ENCODE measurements around the gene BMP2K. TPM values are rescaled to one million over a fixed set of nuclear protein-coding genes. Genes with fewer than 3 reads are reported as not detected.

Gene BMP2K
- polyA plus RNA-seq, 1 experiment: 36.5 TPM

DNA sequence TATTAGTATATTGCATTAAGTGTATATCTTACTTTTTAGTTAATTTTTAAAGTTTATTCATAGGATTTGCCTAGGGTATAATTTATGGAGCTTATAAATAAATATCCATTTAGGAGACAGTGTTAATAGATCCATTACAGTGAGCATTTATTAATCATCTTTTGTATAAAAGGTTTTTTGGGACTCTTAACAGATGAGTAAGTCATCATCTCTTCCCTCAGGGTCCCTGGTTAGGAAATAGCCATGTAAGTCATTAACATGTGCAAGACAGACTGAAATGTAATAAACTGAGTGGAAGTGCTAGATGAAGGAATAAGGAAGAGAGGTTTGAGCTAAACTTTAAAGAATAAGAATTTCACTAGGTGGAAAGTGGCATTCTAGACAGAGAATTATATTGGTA, 93.9 kb downstream of the BMP2K start:
- H3K27ac ChIP-seq (ENCODE audit: low read depth, low read length): no peak overlapping the region
- no peak overlapping the region for H3K4me3 ChIP-seq (ENCODE audit: low read depth, low read length)
- ChIA-PET CTCF (interaction anchor here (0.8 to 2.6 kb wide), 3 partner anchors 224 to 259 kb away, joined by 3 to 12 read pairs (median 3); no protein-coding TSS in a partner anchor), POLR2A (no interaction called here)
- no peaks in the 10 kb centered on the region for H3K27me3 ChIP-seq (ENCODE audit: control insufficient read depth, insufficient read depth, low read length)
- no peak for DNase-seq (ENCODE audit: low read depth, low spot score)
- no peaks in the 10 kb centered on the region for H3K9me3 ChIP-seq (ENCODE audit: control insufficient read depth, insufficient read depth, low read length)
- TF ChIP-seq, protein P1, sequence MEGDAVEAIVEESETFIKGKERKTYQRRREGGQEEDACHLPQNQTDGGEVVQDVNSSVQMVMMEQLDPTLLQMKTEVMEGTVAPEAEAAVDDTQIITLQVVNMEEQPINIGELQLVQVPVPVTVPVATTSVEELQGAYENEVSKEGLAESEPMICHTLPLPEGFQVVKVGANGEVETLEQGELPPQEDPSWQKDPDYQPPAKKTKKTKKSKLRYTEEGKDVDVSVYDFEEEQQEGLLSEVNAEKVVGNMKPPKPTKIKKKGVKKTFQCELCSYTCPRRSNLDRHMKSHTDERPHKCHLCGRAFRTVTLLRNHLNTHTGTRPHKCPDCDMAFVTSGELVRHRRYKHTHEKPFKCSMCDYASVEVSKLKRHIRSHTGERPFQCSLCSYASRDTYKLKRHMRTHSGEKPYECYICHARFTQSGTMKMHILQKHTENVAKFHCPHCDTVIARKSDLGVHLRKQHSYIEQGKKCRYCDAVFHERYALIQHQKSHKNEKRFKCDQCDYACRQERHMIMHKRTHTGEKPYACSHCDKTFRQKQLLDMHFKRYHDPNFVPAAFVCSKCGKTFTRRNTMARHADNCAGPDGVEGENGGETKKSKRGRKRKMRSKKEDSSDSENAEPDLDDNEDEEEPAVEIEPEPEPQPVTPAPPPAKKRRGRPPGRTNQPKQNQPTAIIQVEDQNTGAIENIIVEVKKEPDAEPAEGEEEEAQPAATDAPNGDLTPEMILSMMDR (IDR thresholded peaks at IDR 0.05; ENCODE audit: low read depth, low read length): no peak

- POLR2A ChIA-PET: no interaction called here
Observed at GRCh38 chr4:78876568-78877320, 100.6 kb downstream of the BMP2K start.

DNA sequence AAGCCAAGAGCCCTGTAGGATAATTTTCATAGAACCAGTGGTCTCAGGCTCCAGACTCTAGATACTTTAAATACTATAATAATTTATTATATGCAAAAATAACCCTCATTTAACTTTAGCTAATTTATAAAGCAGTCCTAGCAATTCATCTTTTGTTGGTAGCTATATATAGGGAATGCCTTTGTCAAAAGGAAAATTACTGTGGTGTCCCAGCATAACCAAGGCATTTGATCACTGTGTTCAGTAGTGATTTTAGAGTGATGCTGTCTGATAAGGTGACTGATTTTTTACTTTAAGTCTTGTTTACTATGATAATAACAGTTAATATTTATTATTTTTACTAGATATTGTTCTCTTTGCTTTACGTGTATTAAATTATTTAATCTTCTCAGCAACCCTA, 101.9 kb downstream of the BMP2K start:
- no peak overlapping the region for H3K4me3 ChIP-seq (ENCODE audit: low read depth, low read length)
- ChIA-PET CTCF (interaction anchor here (0.9 to 2.2 kb wide), 2 partner anchors 14 to 918 kb away, joined by 3 to 14 read pairs; no protein-coding TSS in a partner anchor), POLR2A (no interaction called here)
- TF ChIP-seq, protein P1 (IDR thresholded peaks at IDR 0.05; ENCODE audit: low read depth, low read length): no peak
- no peaks in the 10 kb centered on the region for H3K27me3 ChIP-seq (ENCODE audit: control insufficient read depth, insufficient read depth, low read length)
- no peak overlapping the region for H3K27ac ChIP-seq (ENCODE audit: low read depth, low read length)
- DNase-seq (ENCODE audit: low read depth, low spot score): no peak
- no peaks in the 10 kb centered on the region for H3K9me3 ChIP-seq (ENCODE audit: control insufficient read depth, insufficient read depth, low read length)

More at GRCh38 chr4:78876568-78877320, 100.6 kb downstream of the BMP2K start:
- H3K4me3 ChIP-seq (ENCODE audit: low read depth, low read length): no peak overlapping the region
- no peaks in the 10 kb centered on the region for H3K27me3 ChIP-seq (ENCODE audit: control insufficient read depth, insufficient read depth, low read length)
- no peak overlapping the region for H3K27ac ChIP-seq (ENCODE audit: low read depth, low read length)
- TF ChIP-seq, protein P1 (IDR thresholded peaks at IDR 0.05; ENCODE audit: low read depth, low read length): no peak
- CTCF ChIA-PET: interaction anchor here (1.0 kb wide), 1 partner anchor 232 kb away, joined by 3 read pairs; no protein-coding TSS in a partner anchor
- H3K9me3 ChIP-seq (ENCODE audit: control insufficient read depth, insufficient read depth, low read length): no peaks in the 10 kb centered on the region
- peak; percentile 2 for DNase-seq (ENCODE audit: low read depth, low spot score)

DNA sequence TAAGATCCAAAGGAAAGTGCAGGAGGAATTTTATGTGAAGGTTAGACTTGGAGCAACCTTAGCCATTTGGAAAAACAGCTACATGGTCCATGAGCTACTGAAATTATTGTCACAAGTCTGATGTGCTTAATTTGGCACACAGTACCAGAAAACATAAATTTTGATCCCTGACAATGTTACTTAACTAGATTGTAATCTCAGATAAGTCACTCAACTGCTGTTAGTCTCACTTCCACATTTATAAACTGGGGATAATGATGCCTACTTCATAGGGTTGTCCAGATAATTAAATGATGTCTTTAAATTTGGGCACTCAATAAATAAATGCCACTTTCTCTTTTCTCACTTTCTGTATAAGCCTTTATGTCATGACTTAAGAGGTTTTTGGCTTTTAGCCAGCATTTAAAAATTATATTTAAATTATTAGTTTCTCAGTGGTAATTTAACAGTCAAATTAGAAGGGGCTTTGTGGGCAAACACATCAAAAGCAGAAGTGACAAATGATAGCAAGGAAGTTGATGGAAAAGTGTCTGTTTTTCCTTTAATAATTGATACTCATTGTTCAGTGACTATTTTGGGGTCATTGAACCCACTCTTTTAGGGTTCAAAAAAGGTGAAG, 104.8 kb downstream of the BMP2K start:
- H3K4me3 ChIP-seq (ENCODE audit: low read depth, low read length): no peak overlapping the region
- DNase-seq (ENCODE audit: low read depth, low spot score): no peak
- POLR2A ChIA-PET: no interaction called here
- no peak overlapping the region for H3K27ac ChIP-seq (ENCODE audit: low read depth, low read length)
- H3K27me3 ChIP-seq (ENCODE audit: control insufficient read depth, insufficient read depth, low read length): no peaks in the 10 kb centered on the region
- TF ChIP-seq, protein P1 (IDR thresholded peaks at IDR 0.05; ENCODE audit: low read depth, low read length): no peak
- CTCF ChIA-PET: no interaction called here
- H3K9me3 ChIP-seq (ENCODE audit: control insufficient read depth, insufficient read depth, low read length): no peaks in the 10 kb centered on the region

GRCh38 chr4:78885598-78885997, 109.4 kb downstream of the BMP2K start:
- Histone ChIP-seq H3K27me3 (ENCODE audit: control insufficient read depth, insufficient read depth, low read length) (no peaks in the 10 kb centered on the region), H3K9me3 (ENCODE audit: control insufficient read depth, insufficient read depth, low read length) (no peaks in the 10 kb centered on the region), H3K27ac (ENCODE audit: low read depth, low read length) (no peak overlapping the region), H3K4me3 (ENCODE audit: low read depth, low read length) (no peak overlapping the region)
- ChIA-PET CTCF (no interaction called here), POLR2A (no interaction called here)
- DNase-seq (ENCODE audit: low read depth, low spot score): no peak
- TF ChIP-seq, protein P1 (IDR thresholded peaks at IDR 0.05; ENCODE audit: low read depth, low read length): no peak
